GM19467 (cell line): ENCODE results near the gene MDM1.

Experiments
- ATAC-seq: cut with Tn5 transposase; IDR thresholded peaks from one replicate; pipeline ENCODE4 v1.9.1; 2021; ENCODE audit warnings: mild to moderate bottlenecking, moderate library complexity; ENCODE audit not compliant: unreplicated experiment

MDM1 gene

GRCh38 chr12:68279227-68280054 is 52.7 kb downstream of the MDM1 start:
- no peak for ATAC-seq

- ATAC-seq = no peak
These were observed 55.7 kb downstream of the MDM1 start for GRCh38 chr12:68276402-68276930.

DNA sequence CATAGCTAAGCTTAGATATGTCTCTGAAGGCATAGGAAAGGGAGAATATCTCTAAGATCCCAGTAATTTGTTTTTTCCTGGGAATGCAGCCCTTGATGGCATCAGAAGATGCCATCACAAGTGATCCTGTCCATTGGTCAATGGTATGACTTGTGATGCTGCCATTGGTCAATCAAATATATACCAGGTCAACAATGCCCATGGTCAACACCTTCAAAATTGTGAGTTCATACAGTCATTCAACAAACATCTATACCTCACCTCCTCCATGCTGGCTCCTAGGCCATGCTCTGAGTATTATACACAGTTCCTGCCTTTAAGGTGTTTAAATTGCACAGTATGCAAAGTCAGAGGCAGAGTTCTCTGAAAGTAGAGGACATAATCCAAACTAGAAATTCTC is 59.4 kb downstream of the MDM1 start:
- no peak for ATAC-seq

GRCh38 chr12:68271346-68271745 is 60.8 kb downstream of the MDM1 start:
- no peak for ATAC-seq

- ATAC-seq = no peak
These were observed 61.8 kb downstream of the MDM1 start for GRCh38 chr12:68270358-68270757.

- ATAC-seq = no peak
These were observed 62.4 kb downstream of the MDM1 start for GRCh38 chr12:68269779-68270178.

DNA sequence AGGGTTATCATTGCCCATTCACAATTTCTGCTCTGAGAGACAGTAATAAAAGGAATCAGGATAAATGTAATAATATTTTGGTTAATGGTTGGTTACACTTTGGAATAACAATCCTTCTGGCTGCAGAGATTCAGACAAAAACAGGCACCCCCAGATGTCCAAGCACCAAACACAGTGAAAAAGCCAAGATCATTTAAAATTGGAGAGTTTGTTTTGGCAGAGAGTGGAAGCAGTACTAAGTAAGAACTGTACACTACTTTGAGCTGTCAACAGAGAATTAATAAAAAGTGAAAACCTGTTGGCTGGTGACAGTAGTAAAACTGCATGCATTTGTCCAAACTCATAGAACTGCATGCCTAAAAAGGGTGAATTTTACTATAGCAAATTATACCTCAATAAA is 63.2 kb downstream of the MDM1 start:
- ATAC-seq = no peak

DNA sequence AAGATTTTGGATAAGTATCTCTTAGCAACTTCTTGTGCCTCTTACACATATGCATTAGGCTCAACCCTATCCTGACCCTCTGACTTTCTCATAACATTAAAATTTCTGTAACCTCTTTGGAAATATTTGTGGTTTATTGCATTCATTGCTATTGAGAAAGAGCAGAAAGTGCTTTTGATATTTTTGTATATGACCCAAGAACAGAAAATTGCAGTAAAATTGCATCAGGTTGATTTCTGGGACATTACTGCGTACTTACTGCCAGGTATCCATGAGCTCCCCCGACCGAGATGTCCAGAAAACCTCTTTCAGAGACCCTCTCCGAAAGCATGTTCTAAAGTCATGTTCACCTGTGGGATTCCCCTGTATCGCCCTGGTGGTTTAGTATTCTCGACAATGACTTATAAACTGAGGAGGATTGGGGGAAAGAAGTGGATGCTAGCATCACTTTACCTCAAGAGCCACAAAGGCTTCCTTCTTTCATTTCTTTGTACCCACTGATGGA is 64.2 kb downstream of the MDM1 start:
- no peak for ATAC-seq

DNA sequence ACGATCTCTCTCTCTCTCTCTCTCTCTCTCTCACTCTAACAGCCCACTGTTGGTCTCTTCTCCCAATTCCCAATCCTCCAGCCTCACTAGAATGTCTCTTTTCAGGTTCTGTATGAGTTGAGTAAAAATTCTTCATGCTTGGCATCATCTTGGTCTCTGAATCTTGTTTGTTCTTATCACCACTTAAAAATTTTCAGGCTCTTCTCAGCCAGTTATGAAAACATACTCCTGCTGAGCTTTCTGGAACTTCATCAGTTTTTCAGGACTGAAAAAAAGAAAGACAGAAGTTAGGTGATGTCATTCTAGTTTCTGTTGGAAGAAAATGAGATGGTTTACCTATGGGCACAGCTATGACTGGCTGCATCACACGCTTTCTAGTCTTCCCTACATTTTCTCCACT is 67.3 kb downstream of the MDM1 start:
- ATAC-seq = no peak

DNA sequence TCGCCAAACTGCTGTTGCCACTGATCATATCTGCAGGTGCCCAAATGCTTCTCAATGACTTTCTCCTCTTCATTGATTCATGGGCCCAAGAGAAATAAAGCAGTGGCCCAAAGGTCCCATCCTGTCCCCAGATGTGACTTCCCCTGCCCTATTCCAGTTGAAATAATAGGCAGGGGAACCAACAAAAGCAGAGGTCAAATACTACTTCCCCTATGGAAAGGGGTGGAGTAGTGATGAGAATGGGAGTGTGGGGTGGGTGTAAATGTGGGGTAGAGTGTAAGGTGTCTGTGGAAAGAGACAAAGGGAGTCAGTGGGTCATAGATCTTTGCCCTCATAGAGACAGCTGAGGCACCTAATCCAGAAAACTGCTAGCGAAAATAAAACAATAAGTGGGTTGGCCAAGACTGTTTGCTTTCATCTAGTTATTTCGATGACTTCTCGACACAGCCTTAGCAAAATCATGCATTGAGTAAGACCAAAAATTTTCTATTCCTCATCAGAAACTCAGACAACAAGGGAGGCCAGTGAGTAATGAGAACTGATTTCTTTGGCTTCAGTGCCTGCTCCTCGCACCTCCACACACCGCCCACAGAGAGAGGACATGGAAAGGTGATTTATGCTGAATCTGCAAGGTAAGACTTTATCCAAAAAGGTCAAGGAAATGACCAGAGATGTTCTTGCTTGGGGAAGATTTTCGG is 67.9 kb downstream of the MDM1 start:
- ATAC-seq = no peak

- no peak for ATAC-seq
These were observed 68.8 kb downstream of the MDM1 start for GRCh38 chr12:68263366-68263765.

GRCh38 chr12:68261896-68262295 is 70.3 kb downstream of the MDM1 start:
- no peak for ATAC-seq

- no peak for ATAC-seq
These were observed 72.0 kb downstream of the MDM1 start for GRCh38 chr12:68260153-68260552.

GRCh38 chr12:68259318-68259940 is 72.7 kb downstream of the MDM1 start:
- no peak for ATAC-seq

- no peak for ATAC-seq
These were observed 78.7 kb downstream of the MDM1 start, which contains the start of gene IL22 for GRCh38 chr12:68253504-68253903. TSS of gene IL22 (minus strand) at chr12:68253604. CDS start at chr12:68253448, 156 bp downstream.

GRCh38 chr12:68252077-68252476 is 80.1 kb downstream of the MDM1 start:
- no peak for ATAC-seq

DNA sequence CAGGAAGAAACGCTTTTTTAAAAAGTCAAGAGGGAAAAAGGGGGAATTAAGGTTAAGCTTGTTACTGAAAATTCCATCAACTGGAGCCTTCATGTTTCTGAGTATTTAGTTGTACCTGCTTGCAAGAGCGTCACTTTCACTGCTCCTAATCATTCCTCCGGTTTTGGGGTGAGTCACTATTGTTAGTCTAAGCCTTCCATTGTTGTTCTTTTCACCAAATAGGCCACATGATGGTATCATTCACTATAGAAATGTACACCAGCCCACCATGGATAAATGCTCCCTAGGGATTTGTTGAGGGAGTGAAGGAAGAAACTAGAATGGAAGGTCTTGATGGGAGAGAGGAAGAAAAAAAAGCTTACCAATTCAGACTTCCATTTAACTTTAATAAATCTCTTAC is 81.7 kb downstream of the MDM1 start:
- no peak for ATAC-seq

- ATAC-seq = no peak
These were observed 84.4 kb downstream of the MDM1 start for GRCh38 chr12:68247785-68248184.

GRCh38 chr12:68246350-68246749 is 85.8 kb downstream of the MDM1 start:
- ATAC-seq = no peak

GRCh38 chr12:68245180-68246021 is 86.8 kb downstream of the MDM1 start:
- no peak for ATAC-seq
